Stomach (tissue), 9 donors: ENCODE data around the gene PLEKHM3. TPM values are rescaled to one million over a fixed set of nuclear protein-coding genes. Genes with fewer than 3 reads are reported as not detected.

ENCODE experiments used
- DNase-seq, 2 donors: peaks; one replicate each; pipeline versions ENCODE4 v3.0.0 to v3.0.0-alpha.2; 2013 to 2019
- H3K27ac ChIP-seq, 5 donors: fragments of 200-600 bp in 4 of 5; sonication (generic) in 4 of 5; one replicate each; pipeline ENCODE4 v1.5.1; 2013 to 2019; ENCODE audit warnings: mild to moderate bottlenecking in 1 of 5, moderate library complexity in 1 of 5
- H3K27me3 ChIP-seq, 3 donors: fragments of 200-600 bp; sonication (generic); one replicate each; pipeline ENCODE4 v1.5.1; 2017 to 2019; ENCODE audit warnings: mixed run types in 1 of 3
- H3K36me3 ChIP-seq, 4 donors: fragments of 200-600 bp; sonication (generic); 1 replicate in 3 of 4; 2 replicates in 1 of 4; pipeline ENCODE4 v1.5.1; 2016 to 2019
- H3K4me1 ChIP-seq, 4 donors: fragments of 200-600 bp; sonication (generic); one replicate each; pipeline ENCODE4 v1.5.1; 2016 to 2019
- H3K4me3 ChIP-seq, 4 donors: fragments of 200-600 bp; sonication (generic) in 3 of 4; one replicate each; pipeline ENCODE4 v1.5.1; 2016 to 2019; ENCODE audit warnings: mild to moderate bottlenecking in 1 of 4
- H3K9me3 ChIP-seq, 4 donors: fragments of 200-600 bp; sonication (generic); one replicate each; pipeline ENCODE4 v1.5.1; 2016 to 2019
- CTCF ChIP-seq, 7 experiments: fragments of 450-650 bp in 4 of 7; fragments of 200-600 bp in 3 of 7; sonication (generic) in 3 of 7; IDR thresholded peaks; one replicate each; pipeline ENCODE4 v1.5.1; 2016 to 2019; ENCODE audit warnings: antibody characterized with exemption in 7 of 7, control low read depth in 2 of 7, mild to moderate bottlenecking in 1 of 7
- EP300 ChIP-seq: sonication (generic); formaldehyde crosslinking; IDR thresholded peaks from one replicate; pipeline ENCODE4 v1.6.1; 2017; ENCODE audit warnings: antibody characterized with exemption
- POLR2A ChIP-seq, 4 donors: fragments of 450-650 bp; IDR thresholded peaks; one replicate each; pipeline ENCODE4 v1.6.1; 2016; ENCODE audit warnings: antibody characterized with exemption in 4 of 4, control low read depth in 2 of 4, mild to moderate bottlenecking in 1 of 4, moderate library complexity in 1 of 4
- POLR2AphosphoS5 ChIP-seq, 3 donors: sonication (generic); formaldehyde crosslinking; IDR thresholded peaks; one replicate each; pipeline ENCODE4 v1.6.1; 2016; ENCODE audit warnings: antibody characterized with exemption in 3 of 3
- WGBS, 5 donors: extraction: QIAGEN DNeasy Blood & Tissue Kit in 3 of 5; methylation state at CpG; one replicate each; pipeline versions ENCODE4 v1.1.5 to v1.1.7; 2013 to 2018; 5-methylcytosine and 5-hydroxymethylcytosine counted together
- intact Hi-C: fragments of 100-400 bp; cut with DNase I; formaldehyde crosslinking; loops from one replicate; pipeline ENCODE4 v1.15.1; 2023; ENCODE audit warnings: low total_unique reads
- polyA plus RNA-seq, 3 donors: library from polyadenylated mRNA; stranded (reverse); fragments of 200-250 nt; gene quantifications; one replicate each; pipeline ENCODE4 v1.2.3, GENCODE V29; 2013
- total RNA-seq, 5 donors: library from RNA; depleted of rRNA; stranded (reverse); fragments of >200 nt; gene quantifications; one replicate each; pipeline versions ENCODE4 v1.1.0 to v1.2.3, GENCODE V29; 2014 to 2016
- donor health status: healthy with polysubstance abuse.
- donor health status: Bipolar disorder and iron deficiency.
- donor health status: healthy.

PLEKHM3 gene
- total and polyA plus RNA-seq, 8 donors: 2.1 to 35.1 (median 5.4) TPM

GRCh38 chr2:207939342-207940108 is 85.8 kb downstream of the PLEKHM3 start:
- WGBS, 5 donors: 69 to 76% (median 75%) methylated on average over 8 of the region's 8 CpGs
- Histone ChIP-seq H3K9me3 (no peaks in the 10 kb centered on the region), H3K4me1 (peaks cover 0 to 18% (median 7%) of the 10 kb centered on the region in 4 donors), H3K4me3 (no peak overlapping the region), H3K27me3 (no peaks in the 10 kb centered on the region), H3K27ac (peak overlapping the region in 2 of 5 donors; percentile 51 to 52), H3K36me3 (peaks cover 0 to 14% (median 11%) of the 10 kb centered on the region in 4 donors)
- TF ChIP-seq EP300: no peak
- no peak for TF ChIP-seq POLR2A (IDR thresholded peaks at IDR 0.05)
- no peak for TF ChIP-seq CTCF (IDR thresholded peaks at IDR 0.05)
- TF ChIP-seq POLR2AphosphoS5 (IDR thresholded peaks at IDR 0.05): no peak
- DNase-seq: peak in 1 of 2 donors; percentile 57
- intact Hi-C loops: no loop called here

- peaks cover 0 to 8% (median 4%) of the 10 kb centered on the region in 4 donors for H3K36me3 ChIP-seq
- 95 to 97% (median 97%) methylated on average over 4 of the region's 4 CpGs for WGBS, 5 donors
- peaks cover 0 to 18% (median 7%) of the 10 kb centered on the region in 4 donors for H3K4me1 ChIP-seq
- no peak for DNase-seq
- no peak overlapping the region for H3K4me3 ChIP-seq
- TF ChIP-seq POLR2A (IDR thresholded peaks at IDR 0.05) (no peak), POLR2AphosphoS5 (IDR thresholded peaks at IDR 0.05) (no peak), EP300 (no peak), CTCF (IDR thresholded peaks at IDR 0.05) (no peak)
- H3K27ac ChIP-seq: peak overlapping the region in 1 of 5 donors; percentile 51
- no peaks in the 10 kb centered on the region for H3K27me3 ChIP-seq
- intact Hi-C loops: no loop called here
- no peaks in the 10 kb centered on the region for H3K9me3 ChIP-seq
Measured at GRCh38 chr2:207938886-207939285, 86.4 kb downstream of the PLEKHM3 start.

- intact Hi-C loops: no loop called here
- 93 to 98% (median 95%) methylated on average over 4 of the region's 4 CpGs for WGBS, 5 donors
- TF ChIP-seq POLR2A (IDR thresholded peaks at IDR 0.05) (no peak), CTCF (IDR thresholded peaks at IDR 0.05) (no peak), POLR2AphosphoS5 (IDR thresholded peaks at IDR 0.05) (no peak), EP300 (no peak)
Measured at GRCh38 chr2:207938415-207938814, 86.9 kb downstream of the PLEKHM3 start.

GRCh38 chr2:207937823-207938222 is 87.5 kb downstream of the PLEKHM3 start:
- Histone ChIP-seq H3K9me3 (no peaks in the 10 kb centered on the region), H3K4me1 (peaks cover 0 to 18% (median 8%) of the 10 kb centered on the region in 4 donors), H3K4me3 (no peak overlapping the region), H3K36me3 (peaks cover 0 to 8% (median 3%) of the 10 kb centered on the region in 4 donors), H3K27me3 (no peaks in the 10 kb centered on the region), H3K27ac (no peak overlapping the region)
- WGBS, 5 donors: 80 to 85% (median 85%) methylated on average over 2 of the region's 2 CpGs
- intact Hi-C loops: no loop called here
- TF ChIP-seq POLR2A (IDR thresholded peaks at IDR 0.05) (no peak), POLR2AphosphoS5 (IDR thresholded peaks at IDR 0.05) (no peak), CTCF (IDR thresholded peaks at IDR 0.05) (no peak), EP300 (no peak)
- no peak for DNase-seq

More at GRCh38 chr2:207938415-207938814, 86.9 kb downstream of the PLEKHM3 start:
- Histone ChIP-seq H3K4me3 (no peak overlapping the region), H3K9me3 (no peaks in the 10 kb centered on the region), H3K36me3 (peaks cover 0 to 8% (median 3%) of the 10 kb centered on the region in 4 donors), H3K4me1 (peaks cover 0 to 18% (median 7%) of the 10 kb centered on the region in 4 donors), H3K27ac (no peak overlapping the region), H3K27me3 (no peaks in the 10 kb centered on the region)
- no peak for DNase-seq
